Esophagus muscularis mucosa (tissue), 3 donors: Measurements from ENCODE around the gene TMEM130.

Experiments used
- POLR2AphosphoS5 ChIP-seq, 2 donors: sonication (generic); formaldehyde crosslinking; IDR thresholded peaks; one replicate each; pipeline ENCODE4 v1.6.1; 2017; ENCODE audit warnings: antibody characterized with exemption in 2 of 2
- TF ChIP-seq, protein P1 (sequence below), 3 experiments: fragments of 200-600 bp in 2 of 3; fragments of 450-650 bp in 1 of 3; sonication (generic) in 2 of 3; IDR thresholded peaks; one replicate each; pipeline ENCODE4 v1.5.1; 2017 to 2019; ENCODE audit warnings: antibody characterized with exemption in 3 of 3, mild to moderate bottlenecking in 2 of 3, moderate library complexity in 1 of 3

GRCh38 chr7:98879198-98879978 lies 9.6 kb upstream of the TMEM130 start:
- TF ChIP-seq, protein P1, sequence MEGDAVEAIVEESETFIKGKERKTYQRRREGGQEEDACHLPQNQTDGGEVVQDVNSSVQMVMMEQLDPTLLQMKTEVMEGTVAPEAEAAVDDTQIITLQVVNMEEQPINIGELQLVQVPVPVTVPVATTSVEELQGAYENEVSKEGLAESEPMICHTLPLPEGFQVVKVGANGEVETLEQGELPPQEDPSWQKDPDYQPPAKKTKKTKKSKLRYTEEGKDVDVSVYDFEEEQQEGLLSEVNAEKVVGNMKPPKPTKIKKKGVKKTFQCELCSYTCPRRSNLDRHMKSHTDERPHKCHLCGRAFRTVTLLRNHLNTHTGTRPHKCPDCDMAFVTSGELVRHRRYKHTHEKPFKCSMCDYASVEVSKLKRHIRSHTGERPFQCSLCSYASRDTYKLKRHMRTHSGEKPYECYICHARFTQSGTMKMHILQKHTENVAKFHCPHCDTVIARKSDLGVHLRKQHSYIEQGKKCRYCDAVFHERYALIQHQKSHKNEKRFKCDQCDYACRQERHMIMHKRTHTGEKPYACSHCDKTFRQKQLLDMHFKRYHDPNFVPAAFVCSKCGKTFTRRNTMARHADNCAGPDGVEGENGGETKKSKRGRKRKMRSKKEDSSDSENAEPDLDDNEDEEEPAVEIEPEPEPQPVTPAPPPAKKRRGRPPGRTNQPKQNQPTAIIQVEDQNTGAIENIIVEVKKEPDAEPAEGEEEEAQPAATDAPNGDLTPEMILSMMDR (IDR thresholded peaks at IDR 0.05): peak in 2 of 3 experiments; percentile 7 to 21
- no peak for TF ChIP-seq POLR2AphosphoS5 (IDR thresholded peaks at IDR 0.05)
